Endothelial cell of umbilical vein (primary cell): ENCODE measurements around the gene DMPK. TPM values are rescaled to one million over a fixed set of nuclear protein-coding genes. Genes with fewer than 3 reads are reported as not detected.

Experiments used
- BruUV-seq: library from RNA; stranded (reverse); fragments of 400-500 nt; replicated peaks from 2 replicates; lab custom pipeline; 2021; lab: Mats Ljungman, UMichigan
- CTCF ChIA-PET: fragments of 300-600, 350-600 bp; sonication (Branson Sonifier 250); formaldehyde crosslinking; loops from one replicate; lab custom pipeline; 2021; ENCODE audit warnings: antibody characterized with exemption, inconsistent platforms; lab: Charles Lee
- POLR2A ChIA-PET: fragments of 300-600, 350-600 bp; sonication (Branson Sonifier 250); formaldehyde crosslinking; loops from one replicate; lab custom pipeline; 2021; ENCODE audit warnings: antibody characterized with exemption, inconsistent platforms; lab: Charles Lee
- DNase-seq: peaks from one replicate; pipeline ENCODE4 v3.0.0-alpha.2; 2011; ENCODE audit warnings: low read depth, low spot score
- FAIRE-seq: peaks from 2 replicates; lab custom pipeline; 2011; peaks lifted over from hg19 to GRCh38; lab: Jason Lieb, UNC
- H2AFZ ChIP-seq: 2 replicates; pipeline ENCODE4 v1.6.0; 2012; ENCODE audit warnings: low read depth, low read length, control low read depth, inconsistent platforms
- H3K27ac ChIP-seq: 2 replicates; pipeline ENCODE4 v1.5.1; 2011; ENCODE audit warnings: low read depth, mild to moderate bottlenecking, control low read depth, low read length, moderate library complexity; ENCODE audit not compliant: insufficient read depth
- H3K27me3 ChIP-seq, 2 experiments: 2 replicates each; pipeline versions ENCODE4 v1.6.0 to v1.6.1; 2011; ENCODE audit warnings: low read length in 2 of 2, mixed read lengths in 1 of 2; ENCODE audit not compliant: control insufficient read depth in 2 of 2, insufficient read depth in 2 of 2
- H3K36me3 ChIP-seq, 2 experiments: 2 replicates in 1 of 2; 3 replicates in 1 of 2; pipeline ENCODE4 v1.5.1; 2011; ENCODE audit warnings: low read length in 2 of 2, mild to moderate bottlenecking in 1 of 2, moderate library complexity in 1 of 2; ENCODE audit not compliant: control insufficient read depth in 2 of 2, insufficient read depth in 2 of 2; ENCODE audit errors: extremely low read depth in 1 of 2
- H3K4me1 ChIP-seq: 3 replicates; pipeline ENCODE4 v1.5.1; 2011; ENCODE audit warnings: mild to moderate bottlenecking, low read length; ENCODE audit not compliant: control insufficient read depth, insufficient read depth; ENCODE audit errors: extremely low read depth
- H3K4me2 ChIP-seq: 2 replicates; pipeline ENCODE4 v1.6.1; 2011; ENCODE audit warnings: low read length, control low read depth, mixed read lengths; ENCODE audit not compliant: insufficient read depth
- H3K4me3 ChIP-seq, 3 experiments: fragments of 200-600 bp in 1 of 3; sonication (generic), shearing (Covaris generic) in 1 of 3; replicated peaks in 1 of 3; 2 replicates each; pipeline ENCODE4 v1.5.1; 2011 to 2016; ENCODE audit warnings: control low read depth in 3 of 3, low read length in 3 of 3, mild to moderate bottlenecking in 2 of 3, inconsistent platforms in 1 of 3, low read depth in 1 of 3, moderate library complexity in 1 of 3; ENCODE audit not compliant: insufficient read depth in 1 of 3
- H3K79me2 ChIP-seq: 2 replicates; pipeline ENCODE4 v1.6.0; 2012; ENCODE audit warnings: low read length, inconsistent platforms; ENCODE audit not compliant: control insufficient read depth, insufficient read depth
- H3K9ac ChIP-seq: replicated peaks from 2 replicates; pipeline ENCODE3; 2011; ENCODE audit warnings: low read length, control low read depth; ENCODE audit not compliant: insufficient read depth; ENCODE audit errors: extremely low read depth
- H3K9me1 ChIP-seq: replicated peaks from 3 replicates; pipeline ENCODE4 v1.6.0; 2011; ENCODE audit warnings: mild to moderate bottlenecking, low read length; ENCODE audit not compliant: control insufficient read depth, insufficient read depth; ENCODE audit errors: extremely low read depth
- H3K9me3 ChIP-seq: replicated peaks from 2 replicates; pipeline ENCODE4 v1.5.1; 2012; ENCODE audit warnings: low read length, inconsistent platforms; ENCODE audit not compliant: control insufficient read depth, insufficient read depth
- H4K20me1 ChIP-seq: replicated peaks from 2 replicates; pipeline ENCODE3; 2011; ENCODE audit warnings: mild to moderate bottlenecking, low read length; ENCODE audit not compliant: control insufficient read depth, insufficient read depth; ENCODE audit errors: extremely low read depth
- CTCF ChIP-seq, 2 donors: IDR thresholded peaks; 1 replicate in 1 of 2; 2 replicates in 1 of 2; pipeline ENCODE4 v1.5.1; 2011; ENCODE audit warnings: low read length in 2 of 2, mild to moderate bottlenecking in 2 of 2, moderate library complexity in 2 of 2, control low read depth in 1 of 2, inconsistent platforms in 1 of 2, low read depth in 1 of 2; ENCODE audit not compliant: insufficient read depth in 1 of 2; ENCODE audit errors: extremely low read depth in 1 of 2
- EZH2 ChIP-seq: IDR thresholded peaks from 2 replicates; pipeline ENCODE4 v1.6.1; 2012; ENCODE audit warnings: borderline replicate concordance, low read depth, mild to moderate bottlenecking, moderate library complexity, low read length, inconsistent platforms; ENCODE audit not compliant: severe bottlenecking
- FOS ChIP-seq: IDR thresholded peaks from 2 replicates; pipeline ENCODE4 v1.6.1; 2011; ENCODE audit warnings: mild to moderate bottlenecking, low read length, moderate library complexity, borderline replicate concordance; ENCODE audit not compliant: insufficient read depth
- GATA2 ChIP-seq: IDR thresholded peaks from 2 replicates; pipeline ENCODE4 v1.7.0; 2011; ENCODE audit warnings: low read depth, mild to moderate bottlenecking, moderate library complexity, mixed read lengths, low read length; ENCODE audit not compliant: insufficient read length, insufficient read depth
- JUN ChIP-seq: IDR thresholded peaks from 2 replicates; pipeline ENCODE4 v1.6.1; 2011; ENCODE audit warnings: borderline replicate concordance, low read depth; ENCODE audit not compliant: insufficient read length, insufficient read depth
- MAX ChIP-seq: IDR thresholded peaks from 2 replicates; pipeline ENCODE4 v1.6.1; 2011; ENCODE audit not compliant: insufficient read depth, insufficient read length
- MYC ChIP-seq: IDR thresholded peaks from one replicate; pipeline ENCODE4 v1.6.1; 2011; ENCODE audit warnings: mild to moderate bottlenecking, low read depth, low read length
- POLR2A ChIP-seq: IDR thresholded peaks from 2 replicates; pipeline ENCODE4 v1.6.1; 2012; ENCODE audit warnings: low read depth, mild to moderate bottlenecking, control low read depth, low read length
- POLR2AphosphoS5 ChIP-seq: IDR thresholded peaks from 2 replicates; pipeline ENCODE4 v1.6.1; 2012; ENCODE audit warnings: low read depth, mild to moderate bottlenecking, control low read depth, low read length, moderate library complexity; ENCODE audit not compliant: insufficient read depth
- dilution Hi-C: fragments of 300-500 bp; cut with MboI; formaldehyde crosslinking; loops from one replicate; pipeline ENCODE4 v1.15.0; 2019; ENCODE audit warnings: low sequenced_read_pairs; ENCODE audit not compliant: extremely low pct_ligation_motif_present
- intact Hi-C: fragments of 100-400 bp; cut with micrococcal nuclease; formaldehyde crosslinking; loops from one replicate; pipeline ENCODE4 v1.10.0; 2022
- polyA plus RNA-seq, 4 experiments: library from polyadenylated mRNA; depleted of rRNA in 3 of 4; stranded (reverse) in 3 of 4; unstranded in 1 of 4; fragments of >200 nt; gene quantifications; 2 replicates each; pipeline versions ENCODE4 v1.2.1 to v1.2.3, GENCODE V29; 2011 to 2012; ENCODE audit warnings: missing spikeins in 1 of 4
- total RNA-seq: library from RNA; stranded (reverse); gene quantifications from 2 replicates; pipeline ENCODE4 v1.2.3, GENCODE V29; 2021

DMPK gene
- total and polyA plus RNA-seq, 2 donors (not counting 3 experiments of a cell fraction or from before 2014, with no cell fraction given) = 36.6 to 73.3 TPM

GRCh38 chr19:45825917-45826893, 43.9 kb upstream of the DMPK start:
- intact Hi-C loops (no loop called here), dilution Hi-C loops (no loop called here)
- Histone ChIP-seq H3K4me2 (no peak overlapping the region), H3K9ac (no peak overlapping the region), H3K27me3 (no peaks in the 10 kb centered on the region), H4K20me1 (no peaks in the 10 kb centered on the region), H3K4me3 (no peak overlapping the region), H3K4me1 (no peaks in the 10 kb centered on the region), H3K9me3 (no peaks in the 10 kb centered on the region), H2AFZ (no peak overlapping the region), H3K27ac (no peak overlapping the region), H3K79me2 (no peaks in the 10 kb centered on the region), H3K9me1 (no peaks in the 10 kb centered on the region), H3K36me3 (peaks cover 11 to 64% of the 10 kb centered on the region in 2 experiments)
- TF ChIP-seq GATA2 (no peak), MYC (no peak), POLR2AphosphoS5 (no peak)
- DNase-seq (no peak), FAIRE-seq (no peak)
- CTCF ChIA-PET = interaction anchor here (1.1 to 4.1 kb wide), 2 partner anchors 9 to 57 kb away, joined by 3 to 35 read pairs; partner anchors contain the start of gene SIX5
- no TSS peak for BruUV-seq
- POLR2A ChIA-PET = interaction anchor here (0.6 kb wide), 1 partner anchor 55 kb away, joined by 4 read pairs; no protein-coding TSS in a partner anchor

- BruUV-seq = no TSS peak
- ChIA-PET POLR2A (no interaction called here), CTCF (interaction anchor here (1.1 to 4.1 kb wide), 3 partner anchors 8 to 56 kb away, joined by 3 to 35 read pairs (median 3); partner anchors contain the start of gene SIX5)
- TF ChIP-seq MYC (no peak), POLR2AphosphoS5 (no peak), CTCF (IDR thresholded peaks at IDR 0.05; ENCODE audit: extremely low read depth in 1 of 2, insufficient read depth in 1 of 2, low read depth in 1 of 2, low read length in 2 of 2) (no peak), GATA2 (no peak), POLR2A (no peak), MAX (no peak), JUN (no peak), FOS (no peak), EZH2 (no peak)
- Histone ChIP-seq H3K4me3 (no peak overlapping the region), H3K4me2 (no peak overlapping the region), H3K27me3 (no peaks in the 10 kb centered on the region), H3K9ac (no peak overlapping the region), H3K79me2 (no peaks in the 10 kb centered on the region), H3K9me3 (no peaks in the 10 kb centered on the region), H3K27ac (no peak overlapping the region), H3K36me3 (peaks cover 10 to 61% of the 10 kb centered on the region in 2 experiments), H2AFZ (no peak overlapping the region), H3K4me1 (peaks cover 7% of the 10 kb centered on the region), H3K9me1 (no peaks in the 10 kb centered on the region), H4K20me1 (no peaks in the 10 kb centered on the region)
- DNase-seq (no peak), FAIRE-seq (no peak)
- intact Hi-C loops = no loop called here
- dilution Hi-C loops = no loop called here
These were observed 42.9 kb upstream of the DMPK start for GRCh38 chr19:45825263-45825605.
